HepG2 (cell line): ENCODE results near the gene TJP2. TPM values are rescaled to one million over a fixed set of nuclear protein-coding genes. Genes with fewer than 3 reads are reported as not detected.
A peak's percentile ranks its signal among the peaks of the same experiment; 100 is the strongest.

ENCODE experiments used
- CAMTA2 ChIP-seq: sonication (generic); formaldehyde crosslinking; IDR thresholded peaks from 2 replicates; pipeline ENCODE4 v1.4.0; 2020; ENCODE audit warnings: mild to moderate bottlenecking, missing genetic modification reagents, borderline replicate concordance
- FOXA3 ChIP-seq: IDR thresholded peaks from 2 replicates; pipeline ENCODE4 v1.6.1; 2016; ENCODE audit warnings: missing genetic modification reagents, missing compliant biosample characterization
- FUBP1 ChIP-seq: sonication (generic); formaldehyde crosslinking; IDR thresholded peaks from 2 replicates; pipeline ENCODE4 v1.5.1; 2020; ENCODE audit warnings: missing genetic modification reagents, mild to moderate bottlenecking, borderline replicate concordance
- GABPB1 ChIP-seq: IDR thresholded peaks from 2 replicates; pipeline ENCODE4 v1.6.1; 2016; ENCODE audit warnings: mild to moderate bottlenecking, missing genetic modification reagents, moderate library complexity, missing compliant biosample characterization
- HMG20A ChIP-seq: IDR thresholded peaks from 2 replicates; pipeline ENCODE4 v1.6.1; 2016; ENCODE audit warnings: borderline replicate concordance
- JUNB ChIP-seq: sonication (generic); formaldehyde crosslinking; IDR thresholded peaks from 2 replicates; pipeline ENCODE4 v1.8.0; 2022; ENCODE audit warnings: missing genetic modification reagents, mild to moderate bottlenecking, borderline replicate concordance
- NR1H2 ChIP-seq: sonication (generic); formaldehyde crosslinking; IDR thresholded peaks from 2 replicates; pipeline ENCODE4 v1.8.1; 2022; ENCODE audit warnings: low read depth, missing genetic modification reagents, borderline replicate concordance
- RAD51 ChIP-seq: fragments of 450-650 bp; IDR thresholded peaks from 2 replicates; pipeline ENCODE4 v1.6.1; 2016; ENCODE audit warnings: borderline replicate concordance
- RARA ChIP-seq: IDR thresholded peaks from 2 replicates; pipeline ENCODE4 v1.6.1; 2016; ENCODE audit warnings: missing genetic modification reagents, missing compliant biosample characterization
- RARG ChIP-seq: sonication (generic); formaldehyde crosslinking; IDR thresholded peaks from 2 replicates; pipeline ENCODE4 v1.4.0; 2020; ENCODE audit warnings: low read depth, mild to moderate bottlenecking, missing genetic modification reagents
- RBM22 ChIP-seq: fragments of 200-400 bp; formaldehyde crosslinking; optimal IDR thresholded peaks from 2 replicates; pipeline ENCODE3; 2017; ENCODE audit warnings: mild to moderate bottlenecking, low read length, moderate library complexity
- TFDP1 ChIP-seq: IDR thresholded peaks from 2 replicates; pipeline ENCODE4 v1.6.1; 2016; ENCODE audit warnings: missing compliant biosample characterization, missing genetic modification reagents, borderline replicate concordance
- TP53 ChIP-seq: sonication (generic); formaldehyde crosslinking; conservative IDR thresholded peaks from 2 replicates; pipeline ENCODE4 v1.4.0; 2020; ENCODE audit warnings: missing genetic modification reagents
- ZBTB25 ChIP-seq: IDR thresholded peaks from 2 replicates; pipeline ENCODE4 v1.6.1; 2018; ENCODE audit warnings: missing genetic modification reagents
- ZBTB38 ChIP-seq: sonication (generic); formaldehyde crosslinking; IDR thresholded peaks from 2 replicates; pipeline ENCODE4 v1.5.1; 2020; ENCODE audit warnings: mild to moderate bottlenecking, missing genetic modification reagents
- ZBTB39 ChIP-seq: sonication (generic); formaldehyde crosslinking; IDR thresholded peaks from 2 replicates; pipeline ENCODE4 v1.5.0; 2020; ENCODE audit warnings: missing genetic modification reagents
- ZNF143 ChIP-seq: sonication (generic); formaldehyde crosslinking; IDR thresholded peaks from 2 replicates; pipeline ENCODE4 v1.4.0; 2020; ENCODE audit warnings: missing genetic modification reagents
- ZNF34 ChIP-seq: sonication (generic); formaldehyde crosslinking; IDR thresholded peaks from 2 replicates; pipeline ENCODE4 v1.4.0; 2020; ENCODE audit warnings: mild to moderate bottlenecking, missing genetic modification reagents, borderline replicate concordance
- ZNF652 ChIP-seq: IDR thresholded peaks from 2 replicates; pipeline ENCODE4 v1.6.1; 2016; ENCODE audit warnings: low read depth, borderline replicate concordance
- ZNF660 ChIP-seq: sonication (generic); formaldehyde crosslinking; IDR thresholded peaks from 2 replicates; pipeline ENCODE4 v1.5.1; 2020; ENCODE audit warnings: mild to moderate bottlenecking, low read depth, missing genetic modification reagents, borderline replicate concordance
- ZNF850 ChIP-seq: sonication (generic); formaldehyde crosslinking; conservative IDR thresholded peaks from 2 replicates; pipeline ENCODE4 v1.9.0; 2021; ENCODE audit warnings: mild to moderate bottlenecking, missing genetic modification reagents
- polyA plus RNA-seq, 8 experiments: library from polyadenylated mRNA; depleted of rRNA in 3 of 8; stranded (reverse) in 7 of 8; unstranded in 1 of 8; fragments of >200 nt; fragmentation: Illumina TruSeq in 4 of 8; extraction: Trizol in 4 of 8; gene quantifications; 2 replicates each; pipeline versions ENCODE4 v1.2.1 to v1.2.3, GENCODE V29; 2011 to 2016; ENCODE audit warnings: low read depth in 4 of 8, missing spikeins in 1 of 8, mixed read lengths in 1 of 8; ENCODE audit not compliant: insufficient read depth in 1 of 8
- total RNA-seq, 5 experiments: library from RNA; depleted of rRNA; stranded (reverse); fragments of >200 nt; fragmentation: Illumina TruSeq; extraction: Trizol; gene quantifications; 2 replicates each; pipeline ENCODE4 v1.2.3, GENCODE V29; 2016; ENCODE audit warnings: low read depth in 1 of 5
- TF ChIP-seq, protein P1 (sequence below): sonication (generic); formaldehyde crosslinking; conservative IDR thresholded peaks from 2 replicates; pipeline ENCODE4 v1.4.0; 2020; ENCODE audit warnings: mild to moderate bottlenecking, missing genetic modification reagents, moderate library complexity

The TJP2 gene
- total and polyA plus RNA-seq, 2 of the 13 experiments (the other 11 are each of a cell fraction or from before 2014, with no cell fraction given): 109 to 110 TPM

DNA sequence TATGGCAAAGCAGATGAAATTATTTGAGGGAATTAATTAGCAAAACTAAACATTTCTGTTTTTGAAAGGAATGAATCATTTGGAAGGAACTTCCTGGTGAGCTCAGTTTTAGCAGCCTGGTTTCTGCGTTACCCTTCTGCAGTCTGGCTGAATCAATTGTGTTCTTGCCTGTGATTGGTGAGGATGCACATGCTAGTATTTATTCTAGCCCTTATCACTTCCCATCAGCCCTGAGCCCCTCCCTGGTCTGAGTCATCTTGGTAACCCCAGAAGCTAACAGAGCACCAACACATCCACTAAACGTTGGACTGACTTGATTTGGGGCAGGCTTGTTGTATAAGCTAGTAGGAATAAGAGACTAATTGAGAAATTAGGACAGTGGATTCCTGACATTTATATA, 6.6 kb downstream of the TJP2 start (continued):
- TF ChIP-seq CAMTA2 (CRISPR knock-in tag): no peak
- no peak for TF ChIP-seq ZBTB38 (CRISPR knock-in tag)
- TF ChIP-seq, protein P1, sequence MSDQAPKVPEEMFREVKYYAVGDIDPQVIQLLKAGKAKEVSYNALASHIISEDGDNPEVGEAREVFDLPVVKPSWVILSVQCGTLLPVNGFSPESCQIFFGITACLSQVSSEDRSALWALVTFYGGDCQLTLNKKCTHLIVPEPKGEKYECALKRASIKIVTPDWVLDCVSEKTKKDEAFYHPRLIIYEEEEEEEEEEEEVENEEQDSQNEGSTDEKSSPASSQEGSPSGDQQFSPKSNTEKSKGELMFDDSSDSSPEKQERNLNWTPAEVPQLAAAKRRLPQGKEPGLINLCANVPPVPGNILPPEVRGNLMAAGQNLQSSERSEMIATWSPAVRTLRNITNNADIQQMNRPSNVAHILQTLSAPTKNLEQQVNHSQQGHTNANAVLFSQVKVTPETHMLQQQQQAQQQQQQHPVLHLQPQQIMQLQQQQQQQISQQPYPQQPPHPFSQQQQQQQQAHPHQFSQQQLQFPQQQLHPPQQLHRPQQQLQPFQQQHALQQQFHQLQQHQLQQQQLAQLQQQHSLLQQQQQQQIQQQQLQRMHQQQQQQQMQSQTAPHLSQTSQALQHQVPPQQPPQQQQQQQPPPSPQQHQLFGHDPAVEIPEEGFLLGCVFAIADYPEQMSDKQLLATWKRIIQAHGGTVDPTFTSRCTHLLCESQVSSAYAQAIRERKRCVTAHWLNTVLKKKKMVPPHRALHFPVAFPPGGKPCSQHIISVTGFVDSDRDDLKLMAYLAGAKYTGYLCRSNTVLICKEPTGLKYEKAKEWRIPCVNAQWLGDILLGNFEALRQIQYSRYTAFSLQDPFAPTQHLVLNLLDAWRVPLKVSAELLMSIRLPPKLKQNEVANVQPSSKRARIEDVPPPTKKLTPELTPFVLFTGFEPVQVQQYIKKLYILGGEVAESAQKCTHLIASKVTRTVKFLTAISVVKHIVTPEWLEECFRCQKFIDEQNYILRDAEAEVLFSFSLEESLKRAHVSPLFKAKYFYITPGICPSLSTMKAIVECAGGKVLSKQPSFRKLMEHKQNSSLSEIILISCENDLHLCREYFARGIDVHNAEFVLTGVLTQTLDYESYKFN (CRISPR knock-in tag): peak; percentile 54
- TF ChIP-seq ZBTB39 (CRISPR knock-in tag): no peak
- peak; percentile 67 for TF ChIP-seq FOXA3 (CRISPR knock-in tag)
- TF ChIP-seq ZBTB25 (CRISPR knock-in tag): no peak; the same call in 1 of the 2 replicates
- no peak for TF ChIP-seq ZNF34 (CRISPR knock-in tag)
- no peak for TF ChIP-seq ZNF652 (CRISPR knock-in tag)
- no peak for TF ChIP-seq RAD51
- TF ChIP-seq RARA: peak; percentile 54
- no peak for TF ChIP-seq FUBP1 (CRISPR knock-in tag)
- peak; percentile 58 for TF ChIP-seq ZNF143 (CRISPR knock-in tag)
- TF ChIP-seq JUNB (CRISPR knock-in tag): peak; percentile 87
- TF ChIP-seq RARG: no peak
- no peak for TF ChIP-seq TFDP1 (CRISPR knock-in tag)
- TF ChIP-seq GABPB1 (CRISPR knock-in tag): no peak
- TF ChIP-seq RBM22: peak; percentile 46
- TF ChIP-seq TP53 (CRISPR knock-in tag): no peak
- no peak; the same call in 1 of the 2 replicates for TF ChIP-seq HMG20A (CRISPR knock-in tag)
- no peak for TF ChIP-seq ZNF660 (CRISPR knock-in tag)
- TF ChIP-seq NR1H2: no peak
- TF ChIP-seq ZNF850 (CRISPR knock-in tag): no peak
